Renal pelvis (tissue), 4 donors: ENCODE measurements around the gene ATP6V0A4. TPM values are rescaled to one million over a fixed set of nuclear protein-coding genes. Genes with fewer than 3 reads are reported as not detected.
"Not testable (repeated sequence)": the region's sequence is repeated elsewhere in the genome, so short reads cannot be mapped to it uniquely, and the experiment has no call there.

ENCODE experiments used
- DNase-seq: peaks from one replicate; pipeline ENCODE4 v3.0.0-alpha.2; 2013
- polyA plus RNA-seq, 3 donors: library from polyadenylated mRNA; unstranded; fragments of 120-200 nt; gene quantifications; one replicate each; pipeline ENCODE4 v1.2.1, GENCODE V29; 2013; ENCODE audit not compliant: insufficient read length in 3 of 3

The ATP6V0A4 gene
- polyA plus RNA-seq, 3 donors: 55.1 to 76.8 (median 56.9) TPM

GRCh38 chr7:138753610-138754009 is 44.4 kb downstream of the ATP6V0A4 start:
- DNase-seq: no peak

- DNase-seq: no peak
Observed at GRCh38 chr7:138753150-138753518, 44.9 kb downstream of the ATP6V0A4 start.

- DNase-seq: peak; percentile 12
Observed at GRCh38 chr7:138752518-138753149, 45.4 kb downstream of the ATP6V0A4 start.

GRCh38 chr7:138750901-138751464 is 47.0 kb downstream of the ATP6V0A4 start:
- no peak for DNase-seq

- no peak for DNase-seq
Observed at GRCh38 chr7:138750473-138750872, 47.5 kb downstream of the ATP6V0A4 start.

- DNase-seq: no peak
Observed at GRCh38 chr7:138749960-138750359, 48.0 kb downstream of the ATP6V0A4 start.

- DNase-seq: no peak
Observed at GRCh38 chr7:138748666-138749065, 49.3 kb downstream of the ATP6V0A4 start.

GRCh38 chr7:138746073-138746472 is 51.9 kb downstream of the ATP6V0A4 start:
- DNase-seq: no peak

- DNase-seq: no peak
Observed at GRCh38 chr7:138745189-138745588, 52.8 kb downstream of the ATP6V0A4 start.

GRCh38 chr7:138741453-138741735 is 56.6 kb downstream of the ATP6V0A4 start:
- DNase-seq: no peak

- no peak for DNase-seq
Observed at GRCh38 chr7:138739859-138740258, 58.1 kb downstream of the ATP6V0A4 start.

- peak; percentile 93 for DNase-seq
Observed at GRCh38 chr7:138738551-138739335, 59.3 kb downstream of the ATP6V0A4 start.

- DNase-seq: no peak
Observed at GRCh38 chr7:138738114-138738513, 59.9 kb downstream of the ATP6V0A4 start.

- DNase-seq: no peak
Observed at GRCh38 chr7:138735399-138735798, 62.6 kb downstream of the ATP6V0A4 start.

- DNase-seq: not testable (repeated sequence)
Observed at GRCh38 chr7:138731733-138732132, 66.3 kb downstream of the ATP6V0A4 start.

GRCh38 chr7:138729444-138729843 is 68.6 kb downstream of the ATP6V0A4 start:
- DNase-seq: no peak

- no peak for DNase-seq
Observed at GRCh38 chr7:138727336-138728099, 70.5 kb downstream of the ATP6V0A4 start.

- DNase-seq: no peak
Observed at GRCh38 chr7:138726288-138726687, 71.7 kb downstream of the ATP6V0A4 start.

- DNase-seq: no peak
Observed at GRCh38 chr7:138720286-138720685, 77.7 kb downstream of the ATP6V0A4 start.

- no peak for DNase-seq
Observed at GRCh38 chr7:138716889-138717288, 81.1 kb downstream of the ATP6V0A4 start.

- no peak for DNase-seq
Observed at GRCh38 chr7:138713191-138713590, 84.8 kb downstream of the ATP6V0A4 start.

- DNase-seq: no peak
Observed at GRCh38 chr7:138712652-138713051, 85.3 kb downstream of the ATP6V0A4 start.
